ENCODE results near the gene NXN. TPM values are rescaled to one million over a fixed set of nuclear protein-coding genes. Genes with fewer than 3 reads are reported as not detected.

The NXN gene
- total RNA-seq, 2 donors from 2014 or later = 2.6 to 16.3 TPM

- Histone ChIP-seq H3K9me3 (no peaks in the 10 kb centered on the region), H3K4me3 (no peak overlapping the region), H3K27me3 (no peaks in the 10 kb centered on the region), H3K36me3 (no peaks in the 10 kb centered on the region), H3K9ac (ENCODE audit: low read depth in 2 of 2, low read length in 2 of 2) (no peak overlapping the region), H3K4me1 (no peaks in the 10 kb centered on the region), H3K27ac (peak overlapping the region; percentile 22)
- intact Hi-C loops (cut with DNase I) = no loop called here
- DNase-seq = peak; percentile 43
- no peak for TF ChIP-seq CTCF (IDR thresholded peaks at IDR 0.05)
Observed at GRCh38 chr17:901191-901950, 78.2 kb downstream of the NXN start.

- no peak for DNase-seq
- Histone ChIP-seq H3K27ac (no peak overlapping the region), H3K9ac (ENCODE audit: low read depth in 2 of 2, low read length in 2 of 2) (no peak overlapping the region), H3K4me1 (no peaks in the 10 kb centered on the region), H3K9me3 (no peaks in the 10 kb centered on the region), H3K4me3 (no peak overlapping the region), H3K27me3 (no peaks in the 10 kb centered on the region), H3K36me3 (no peaks in the 10 kb centered on the region)
- intact Hi-C loops (cut with DNase I) = no loop called here
- TF ChIP-seq CTCF (IDR thresholded peaks at IDR 0.05) = no peak
Observed at GRCh38 chr17:900336-900934, 79.1 kb downstream of the NXN start.

- Histone ChIP-seq H3K9me3 (no peaks in the 10 kb centered on the region), H3K4me1 (no peaks in the 10 kb centered on the region), H3K36me3 (no peaks in the 10 kb centered on the region), H3K27ac (no peak overlapping the region), H3K27me3 (no peaks in the 10 kb centered on the region), H3K9ac (ENCODE audit: low read depth in 2 of 2, low read length in 2 of 2) (no peak overlapping the region), H3K4me3 (no peak overlapping the region)
- no peak for DNase-seq
- intact Hi-C loops (cut with DNase I) = no loop called here
- TF ChIP-seq CTCF (IDR thresholded peaks at IDR 0.05) = no peak
Observed at GRCh38 chr17:897970-898619, 81.5 kb downstream of the NXN start.

- Histone ChIP-seq H3K27ac (no peak overlapping the region), H3K4me1 (no peaks in the 10 kb centered on the region), H3K9me3 (no peaks in the 10 kb centered on the region), H3K4me3 (no peak overlapping the region), H3K9ac (ENCODE audit: low read depth in 2 of 2, low read length in 2 of 2) (peak overlapping the region; percentile 9 to 35), H3K36me3 (no peaks in the 10 kb centered on the region), H3K27me3 (no peaks in the 10 kb centered on the region)
- no peak for DNase-seq
- no peak for TF ChIP-seq CTCF (IDR thresholded peaks at IDR 0.05)
- intact Hi-C loops (cut with DNase I) = no loop called here
Observed at GRCh38 chr17:896953-897661, 82.5 kb downstream of the NXN start.

GRCh38 chr17:896454-896853 lies 83.1 kb downstream of the NXN start:
- no peak for DNase-seq
- Histone ChIP-seq H3K36me3 (no peaks in the 10 kb centered on the region), H3K9ac (ENCODE audit: low read depth in 2 of 2, low read length in 2 of 2) (no peak overlapping the region), H3K27ac (no peak overlapping the region), H3K9me3 (no peaks in the 10 kb centered on the region), H3K27me3 (no peaks in the 10 kb centered on the region), H3K4me3 (no peak overlapping the region), H3K4me1 (no peaks in the 10 kb centered on the region)
- no peak for TF ChIP-seq CTCF (IDR thresholded peaks at IDR 0.05)
- intact Hi-C loops (cut with DNase I) = no loop called here
